Omental fat pad (tissue), 4 donors: Measurements from ENCODE around the gene LZTS2. TPM values are rescaled to one million over a fixed set of nuclear protein-coding genes. Genes with fewer than 3 reads are reported as not detected.

ENCODE experiments used
- ATAC-seq: fragments of 150-250 bp; one replicate; pipeline ENCODE4 v1.9.1; 2016; ENCODE audit warnings: mild to moderate bottlenecking, moderate library complexity; ENCODE audit not compliant: low FRiP score
- DNase-seq: peaks from one replicate; pipeline ENCODE4 v3.0.0-alpha.2; 2019; ENCODE audit warnings: low spot score
- CTCF ChIP-seq, 3 donors: fragments of 450-650 bp; IDR thresholded peaks; one replicate each; pipeline ENCODE4 v1.5.1; 2016 to 2017; ENCODE audit warnings: antibody characterized with exemption in 3 of 3, mild to moderate bottlenecking in 3 of 3, moderate library complexity in 2 of 3
- total RNA-seq, 4 donors: library from RNA; depleted of rRNA; stranded (reverse); fragments of >200 nt; gene quantifications; one replicate each; pipeline ENCODE4 v1.1.0, GENCODE V29; 2016

LZTS2 gene
- total RNA-seq, 4 donors from 2014 or later, result 59.4 to 98.0 (median 72.6) TPM

DNA sequence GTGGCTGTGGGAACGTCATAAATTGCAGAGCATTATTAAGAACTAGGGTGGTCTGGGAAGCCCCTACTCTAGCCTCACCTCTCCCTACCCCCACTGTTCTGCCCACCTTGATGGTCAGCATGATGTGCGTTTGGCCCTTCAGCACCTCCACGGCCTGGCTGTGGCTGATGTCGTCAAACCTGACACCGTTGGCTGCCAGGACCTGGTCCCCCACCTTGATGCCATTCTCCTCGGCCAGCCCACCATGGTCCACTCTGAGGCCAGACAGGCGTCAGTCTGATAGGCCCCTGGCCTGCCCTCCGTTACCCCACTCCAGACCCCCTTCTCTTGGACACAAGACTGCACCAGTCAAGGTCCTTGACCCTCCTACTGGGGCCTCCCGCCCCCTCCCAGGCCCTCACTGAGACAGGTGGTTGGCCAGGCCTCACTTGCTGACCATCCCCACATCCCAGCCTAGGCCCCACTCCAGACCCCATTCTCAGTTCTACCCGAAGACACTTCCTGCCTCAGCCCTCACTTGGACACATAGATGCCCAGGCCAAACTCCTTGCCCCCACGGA is 22.2 kb downstream of the LZTS2 start:
- DNase-seq (no peak), ATAC-seq (no peak)
- TF ChIP-seq CTCF (IDR thresholded peaks at IDR 0.05), result no peak

DNA sequence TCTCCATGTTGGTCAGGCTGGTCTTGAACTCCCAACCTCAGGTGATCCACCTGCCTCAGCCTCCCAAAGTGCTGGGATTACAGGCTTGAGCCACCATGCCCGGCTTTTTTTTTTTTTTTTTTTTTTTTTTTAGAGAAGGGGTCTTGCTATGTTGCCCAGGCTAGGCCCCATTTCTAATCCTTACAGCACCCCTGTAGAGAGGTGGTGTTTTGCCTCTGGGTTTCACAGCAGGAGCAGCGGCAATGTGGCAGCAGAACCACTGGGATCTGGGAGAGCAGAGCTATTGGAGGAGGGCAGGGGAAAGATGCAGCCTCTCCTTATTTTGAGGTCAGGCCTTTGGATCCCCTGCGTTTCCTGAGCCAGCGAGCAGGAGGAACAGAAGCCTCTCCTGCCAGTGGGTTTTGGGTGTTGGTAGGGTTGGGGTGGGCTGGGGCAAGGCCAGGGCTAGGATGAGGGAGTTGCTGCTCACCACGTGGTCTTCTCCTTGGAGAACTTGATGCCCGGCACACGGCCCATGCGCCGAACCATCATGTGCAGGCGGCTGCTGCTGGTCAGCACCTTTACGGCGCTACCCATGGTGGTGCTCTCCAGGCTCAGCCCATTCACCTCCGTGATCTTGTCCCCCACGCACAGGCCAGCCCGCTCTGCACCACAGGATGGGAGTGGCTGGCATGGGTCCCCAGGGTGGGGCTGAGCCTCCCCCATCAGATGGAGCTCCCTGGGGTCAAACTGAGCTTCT is 23.5 kb downstream of the LZTS2 start:
- TF ChIP-seq CTCF (IDR thresholded peaks at IDR 0.05), result no peak
- ATAC-seq (no peak), DNase-seq (no peak)

GRCh38 chr10:101027106-101027720 is 27.6 kb downstream of the LZTS2 start:
- ATAC-seq (no peak), DNase-seq (no peak)
- TF ChIP-seq CTCF (IDR thresholded peaks at IDR 0.05), result no peak

GRCh38 chr10:101028446-101029337 is 29.1 kb downstream of the LZTS2 start:
- DNase-seq (no peak), ATAC-seq (no peak)
- TF ChIP-seq CTCF (IDR thresholded peaks at IDR 0.05), result no peak

DNA sequence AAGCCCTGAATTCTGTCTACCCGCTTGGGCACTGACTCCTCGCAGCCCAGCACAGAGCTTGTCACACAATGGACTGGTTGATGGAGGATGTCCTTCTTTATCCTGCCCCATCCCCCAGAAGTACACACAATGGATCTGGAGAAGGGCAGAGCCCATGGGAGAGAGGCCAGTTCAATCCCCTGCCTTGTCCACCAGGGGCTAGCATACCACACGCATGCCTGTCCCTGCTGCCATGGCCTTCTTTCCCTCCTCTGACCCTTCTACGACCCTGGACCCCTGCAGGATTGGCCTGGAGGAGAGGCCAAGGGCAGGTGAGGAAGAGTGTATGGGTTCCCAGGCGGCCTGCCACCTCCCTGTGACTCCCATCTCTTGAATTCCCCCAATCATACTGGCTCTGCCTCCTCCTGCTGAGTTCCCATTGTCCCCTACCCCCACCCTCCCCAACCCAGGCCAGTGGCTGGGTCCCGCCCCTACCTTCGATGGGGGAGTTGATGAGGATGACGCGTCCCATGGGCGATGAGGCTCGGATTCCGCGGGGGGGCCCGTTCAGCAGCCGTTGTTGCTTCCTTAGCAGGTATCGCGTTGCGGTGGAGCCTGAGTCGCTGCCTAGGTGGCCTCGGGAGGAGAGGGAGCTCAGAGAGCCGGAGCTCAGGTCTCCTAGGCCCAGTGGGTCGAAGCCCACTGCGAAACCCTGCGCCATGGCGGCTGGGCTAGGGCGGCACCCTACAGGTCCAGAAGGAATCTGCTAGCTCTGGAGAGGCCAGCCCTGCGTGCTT is 30.1 kb downstream of the LZTS2 start:
- ATAC-seq (no peak), DNase-seq (no peak)
- no peak for TF ChIP-seq CTCF (IDR thresholded peaks at IDR 0.05)

GRCh38 chr10:101030496-101031127 is 31.0 kb downstream of the LZTS2 start:
- no peak for ATAC-seq
- DNase-seq, result no peak
- TF ChIP-seq CTCF (IDR thresholded peaks at IDR 0.05), result no peak
